Measurements from ENCODE around the gene PIKFYVE.

Gene PIKFYVE

GRCh38 chr2:208240619-208241209, 25.3 kb upstream of the PIKFYVE start:
- no peaks in the 10 kb centered on the region for H3K27me3 ChIP-seq (replicated peaks; ENCODE audit: control insufficient read depth, insufficient read depth, low read length, poor library complexity, severe bottlenecking)
- no peak overlapping the region for H3K4me3 ChIP-seq (ENCODE audit: insufficient read depth, low read depth, low read length, poor library complexity, severe bottlenecking)
- DNase-seq = no peak
- no peak overlapping the region for H3K27ac ChIP-seq (ENCODE audit: insufficient read depth, low read length, poor library complexity, severe bottlenecking)
- peaks cover 39% of the 10 kb centered on the region for H3K36me3 ChIP-seq (ENCODE audit: control insufficient read depth, insufficient read depth, low read length)
- H3K9me3 ChIP-seq (ENCODE audit: control insufficient read depth, low read length) = no peaks in the 10 kb centered on the region
- no peaks in the 10 kb centered on the region for H3K4me1 ChIP-seq (ENCODE audit: control insufficient read depth, insufficient read depth, low read length, poor library complexity, severe bottlenecking)

- H3K36me3 ChIP-seq (ENCODE audit: control insufficient read depth, insufficient read depth, low read length) = peaks cover 31% of the 10 kb centered on the region
- DNase-seq = no peak
- H3K27ac ChIP-seq (ENCODE audit: insufficient read depth, low read length, poor library complexity, severe bottlenecking) = no peak overlapping the region
- no peaks in the 10 kb centered on the region for H3K4me1 ChIP-seq (ENCODE audit: control insufficient read depth, insufficient read depth, low read length, poor library complexity, severe bottlenecking)
- no peaks in the 10 kb centered on the region for H3K27me3 ChIP-seq (replicated peaks; ENCODE audit: control insufficient read depth, insufficient read depth, low read length, poor library complexity, severe bottlenecking)
- H3K9me3 ChIP-seq (ENCODE audit: control insufficient read depth, low read length) = no peaks in the 10 kb centered on the region
- H3K4me3 ChIP-seq (ENCODE audit: insufficient read depth, low read depth, low read length, poor library complexity, severe bottlenecking) = no peak overlapping the region
These were observed 21.6 kb upstream of the PIKFYVE start for GRCh38 chr2:208244422-208244821.

DNA sequence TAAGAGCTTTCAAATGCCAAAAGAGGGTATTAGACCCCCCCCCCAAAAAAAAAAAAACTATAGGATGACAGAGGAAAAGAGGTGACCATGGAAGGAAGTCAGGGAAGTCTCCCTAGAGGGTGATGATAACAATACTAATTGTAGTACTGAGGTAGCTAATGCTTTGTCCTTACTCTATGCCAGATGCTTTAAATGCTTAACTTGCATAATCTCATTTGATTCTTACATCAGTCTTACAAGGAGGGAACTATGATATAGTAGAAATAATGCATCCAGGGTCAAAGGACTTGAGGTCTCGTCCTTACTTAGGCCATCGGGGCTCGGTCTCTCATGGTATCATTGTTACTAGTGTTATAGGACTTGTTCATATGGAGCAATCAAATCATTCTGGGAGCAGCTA, 20.3 kb upstream of the PIKFYVE start:
- Histone ChIP-seq H3K27me3 (replicated peaks; ENCODE audit: control insufficient read depth, insufficient read depth, low read length, poor library complexity, severe bottlenecking) (no peaks in the 10 kb centered on the region), H3K4me3 (ENCODE audit: insufficient read depth, low read depth, low read length, poor library complexity, severe bottlenecking) (no peak overlapping the region), H3K27ac (ENCODE audit: insufficient read depth, low read length, poor library complexity, severe bottlenecking) (no peak overlapping the region), H3K36me3 (ENCODE audit: control insufficient read depth, insufficient read depth, low read length) (peaks cover 27% of the 10 kb centered on the region), H3K4me1 (ENCODE audit: control insufficient read depth, insufficient read depth, low read length, poor library complexity, severe bottlenecking) (no peaks in the 10 kb centered on the region), H3K9me3 (ENCODE audit: control insufficient read depth, low read length) (no peaks in the 10 kb centered on the region)
- DNase-seq = no peak

DNA sequence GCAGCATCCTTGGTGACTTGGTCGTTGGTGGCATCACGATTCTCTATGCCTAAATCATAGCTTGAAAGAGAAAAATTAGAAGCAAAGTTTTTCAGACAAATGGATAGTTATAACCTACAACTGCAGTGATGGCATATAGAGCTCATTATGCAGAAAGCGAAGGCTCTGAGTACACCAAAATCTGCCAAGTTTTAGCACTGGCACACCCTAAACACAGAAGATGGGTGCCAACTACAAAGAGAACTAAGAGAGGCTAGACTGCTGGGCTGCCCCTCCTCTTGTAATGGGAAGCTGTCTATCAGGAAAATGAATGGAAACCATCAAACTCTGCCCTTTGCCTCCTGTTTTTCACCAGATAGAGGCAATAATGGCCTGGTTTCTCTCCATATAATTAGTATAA, 17.5 kb upstream of the PIKFYVE start:
- H3K27ac ChIP-seq (ENCODE audit: insufficient read depth, low read length, poor library complexity, severe bottlenecking) = no peak overlapping the region
- H3K4me3 ChIP-seq (ENCODE audit: insufficient read depth, low read depth, low read length, poor library complexity, severe bottlenecking) = no peak overlapping the region
- no peaks in the 10 kb centered on the region for H3K27me3 ChIP-seq (replicated peaks; ENCODE audit: control insufficient read depth, insufficient read depth, low read length, poor library complexity, severe bottlenecking)
- H3K9me3 ChIP-seq (ENCODE audit: control insufficient read depth, low read length) = no peaks in the 10 kb centered on the region
- peaks cover 19% of the 10 kb centered on the region for H3K36me3 ChIP-seq (ENCODE audit: control insufficient read depth, insufficient read depth, low read length)
- H3K4me1 ChIP-seq (ENCODE audit: control insufficient read depth, insufficient read depth, low read length, poor library complexity, severe bottlenecking) = peaks cover under 1% of the 10 kb centered on the region
- DNase-seq = no peak

DNA sequence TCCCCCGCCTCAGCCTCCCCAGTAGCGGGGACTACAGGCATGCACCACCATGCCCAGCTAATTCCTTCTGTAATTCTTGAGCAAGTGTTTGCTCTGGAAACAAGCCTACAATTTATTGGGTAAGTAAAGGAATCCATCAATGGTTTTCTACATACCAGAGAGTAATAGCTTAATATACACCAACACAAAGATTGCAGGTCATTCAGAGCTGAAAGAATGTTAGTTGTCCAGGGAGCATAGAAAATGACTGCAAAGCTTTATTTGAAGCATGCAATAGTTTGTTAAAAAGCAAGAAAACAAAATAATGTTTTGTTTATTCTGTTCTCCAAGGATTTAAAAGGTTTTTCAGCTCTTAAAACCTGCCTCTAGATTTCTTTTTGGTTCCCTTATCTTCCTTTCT, 16.8 kb upstream of the PIKFYVE start:
- H3K27ac ChIP-seq (ENCODE audit: insufficient read depth, low read length, poor library complexity, severe bottlenecking) = no peak overlapping the region
- DNase-seq = no peak
- H3K9me3 ChIP-seq (ENCODE audit: control insufficient read depth, low read length) = no peaks in the 10 kb centered on the region
- H3K4me1 ChIP-seq (ENCODE audit: control insufficient read depth, insufficient read depth, low read length, poor library complexity, severe bottlenecking) = peaks cover 6% of the 10 kb centered on the region
- H3K4me3 ChIP-seq (ENCODE audit: insufficient read depth, low read depth, low read length, poor library complexity, severe bottlenecking) = no peak overlapping the region
- H3K27me3 ChIP-seq (replicated peaks; ENCODE audit: control insufficient read depth, insufficient read depth, low read length, poor library complexity, severe bottlenecking) = no peaks in the 10 kb centered on the region
- H3K36me3 ChIP-seq (ENCODE audit: control insufficient read depth, insufficient read depth, low read length) = peaks cover 14% of the 10 kb centered on the region

GRCh38 chr2:208250388-208250787, 15.7 kb upstream of the PIKFYVE start:
- H3K27me3 ChIP-seq (replicated peaks; ENCODE audit: control insufficient read depth, insufficient read depth, low read length, poor library complexity, severe bottlenecking) = no peaks in the 10 kb centered on the region
- no peak overlapping the region for H3K4me3 ChIP-seq (ENCODE audit: insufficient read depth, low read depth, low read length, poor library complexity, severe bottlenecking)
- no peak overlapping the region for H3K27ac ChIP-seq (ENCODE audit: insufficient read depth, low read length, poor library complexity, severe bottlenecking)
- no peaks in the 10 kb centered on the region for H3K9me3 ChIP-seq (ENCODE audit: control insufficient read depth, low read length)
- DNase-seq = no peak
- peaks cover 11% of the 10 kb centered on the region for H3K36me3 ChIP-seq (ENCODE audit: control insufficient read depth, insufficient read depth, low read length)
- peaks cover 6% of the 10 kb centered on the region for H3K4me1 ChIP-seq (ENCODE audit: control insufficient read depth, insufficient read depth, low read length, poor library complexity, severe bottlenecking)

DNA sequence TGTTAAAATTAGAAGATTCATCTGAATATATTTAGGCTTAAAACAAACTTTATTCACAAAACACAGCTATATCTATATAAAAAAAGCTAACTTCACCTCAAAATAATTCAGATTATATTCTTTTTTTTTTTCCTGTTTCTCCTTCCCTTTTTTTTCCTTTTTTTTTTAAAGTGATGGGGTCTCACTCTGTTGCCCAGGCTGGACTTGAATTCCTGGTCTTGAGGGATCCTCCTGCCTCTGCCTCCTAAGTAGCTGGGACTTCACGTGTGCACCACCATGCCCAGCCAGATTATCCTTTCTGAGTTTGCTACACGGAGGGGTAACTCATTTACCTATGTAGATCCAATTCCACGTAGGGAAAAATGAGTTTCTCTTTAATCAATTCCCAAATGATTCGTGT, 15.0 kb upstream of the PIKFYVE start:
- H3K27ac ChIP-seq (ENCODE audit: insufficient read depth, low read length, poor library complexity, severe bottlenecking) = no peak overlapping the region
- H3K36me3 ChIP-seq (ENCODE audit: control insufficient read depth, insufficient read depth, low read length) = peaks cover 11% of the 10 kb centered on the region
- no peaks in the 10 kb centered on the region for H3K27me3 ChIP-seq (replicated peaks; ENCODE audit: control insufficient read depth, insufficient read depth, low read length, poor library complexity, severe bottlenecking)
- peaks cover 6% of the 10 kb centered on the region for H3K4me1 ChIP-seq (ENCODE audit: control insufficient read depth, insufficient read depth, low read length, poor library complexity, severe bottlenecking)
- no peaks in the 10 kb centered on the region for H3K9me3 ChIP-seq (ENCODE audit: control insufficient read depth, low read length)
- no peak overlapping the region for H3K4me3 ChIP-seq (ENCODE audit: insufficient read depth, low read depth, low read length, poor library complexity, severe bottlenecking)
- no peak for DNase-seq

GRCh38 chr2:208252716-208253492, 13.2 kb upstream of the PIKFYVE start:
- peaks cover 6% of the 10 kb centered on the region for H3K4me1 ChIP-seq (ENCODE audit: control insufficient read depth, insufficient read depth, low read length, poor library complexity, severe bottlenecking)
- no peaks in the 10 kb centered on the region for H3K9me3 ChIP-seq (ENCODE audit: control insufficient read depth, low read length)
- no peaks in the 10 kb centered on the region for H3K27me3 ChIP-seq (replicated peaks; ENCODE audit: control insufficient read depth, insufficient read depth, low read length, poor library complexity, severe bottlenecking)
- no peak for DNase-seq
- peaks cover 7% of the 10 kb centered on the region for H3K36me3 ChIP-seq (ENCODE audit: control insufficient read depth, insufficient read depth, low read length)
- no peak overlapping the region for H3K27ac ChIP-seq (ENCODE audit: insufficient read depth, low read length, poor library complexity, severe bottlenecking)
- H3K4me3 ChIP-seq (ENCODE audit: insufficient read depth, low read depth, low read length, poor library complexity, severe bottlenecking) = no peak overlapping the region

DNA sequence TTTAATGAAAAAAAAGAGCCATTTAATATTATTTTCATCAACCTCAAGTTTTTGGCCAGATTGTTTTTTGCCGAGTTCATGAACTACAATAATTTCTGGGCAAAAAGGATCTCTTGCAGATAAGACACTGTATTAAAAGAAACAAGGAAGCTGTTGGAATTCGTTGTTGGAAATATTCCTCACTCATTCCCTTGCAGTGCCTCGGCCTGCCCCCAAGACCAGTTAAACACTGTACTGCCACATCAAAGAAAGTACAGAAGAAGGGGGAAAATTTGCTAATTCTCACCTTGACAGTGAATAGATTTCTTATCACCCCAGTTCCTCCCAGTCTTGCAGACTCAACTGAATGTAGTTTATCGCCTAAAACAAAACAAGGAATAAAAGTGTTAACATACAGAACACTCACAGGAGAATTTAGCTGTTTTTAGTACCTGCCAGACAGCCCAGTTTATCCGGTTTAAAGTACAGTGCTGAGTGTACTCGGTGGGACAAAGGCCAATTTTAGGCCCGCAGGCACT, 12.4 kb upstream of the PIKFYVE start:
- H3K27me3 ChIP-seq (replicated peaks; ENCODE audit: control insufficient read depth, insufficient read depth, low read length, poor library complexity, severe bottlenecking) = no peaks in the 10 kb centered on the region
- H3K4me3 ChIP-seq (ENCODE audit: insufficient read depth, low read depth, low read length, poor library complexity, severe bottlenecking) = peak overlapping the region; percentile 69
- H3K9me3 ChIP-seq (ENCODE audit: control insufficient read depth, low read length) = no peaks in the 10 kb centered on the region
- peak overlapping the region; percentile 43 for H3K27ac ChIP-seq (ENCODE audit: insufficient read depth, low read length, poor library complexity, severe bottlenecking)
- H3K4me1 ChIP-seq (ENCODE audit: control insufficient read depth, insufficient read depth, low read length, poor library complexity, severe bottlenecking) = peaks cover 6% of the 10 kb centered on the region
- H3K36me3 ChIP-seq (ENCODE audit: control insufficient read depth, insufficient read depth, low read length) = peaks cover under 1% of the 10 kb centered on the region
- DNase-seq = no peak

DNA sequence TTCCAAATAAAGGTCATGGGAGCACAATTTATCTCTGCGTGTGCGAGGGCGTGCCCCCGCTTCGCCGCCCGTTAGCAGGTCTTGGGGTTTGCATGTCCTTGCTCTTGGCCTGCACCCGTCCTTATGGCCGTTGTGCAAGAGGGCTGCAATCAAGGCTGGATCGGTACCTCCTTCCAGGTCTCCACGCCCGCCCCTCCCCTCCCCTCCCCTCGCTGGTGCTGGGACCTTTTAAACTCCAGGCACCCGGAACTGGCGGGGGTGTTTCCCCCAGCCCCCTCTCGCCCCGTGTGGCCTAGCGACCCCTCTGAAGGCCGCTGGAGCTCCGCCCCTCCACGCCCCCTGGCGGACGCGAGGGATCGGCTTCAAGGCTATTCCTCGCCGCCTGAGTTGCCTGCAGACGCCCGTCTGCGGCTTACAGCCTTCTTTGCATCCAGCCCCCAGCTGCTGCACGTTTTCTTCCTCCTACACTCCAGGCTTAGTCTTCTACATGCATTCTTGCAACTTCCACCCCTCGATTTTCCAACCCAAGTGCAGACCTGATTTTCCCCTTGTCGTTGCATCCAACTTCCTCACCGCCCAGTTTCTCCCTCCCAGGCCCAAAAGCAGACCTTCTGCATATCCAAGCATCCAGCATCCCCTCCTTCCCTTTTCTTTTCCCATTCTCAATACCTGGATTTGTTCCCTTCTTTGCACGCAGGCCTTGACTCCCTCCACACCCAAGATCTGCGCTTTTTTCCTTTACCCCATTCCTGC, 11.8 kb upstream of the PIKFYVE start:
- DNase-seq = peak; percentile 70 to 78 (median 76)
- no peaks in the 10 kb centered on the region for H3K9me3 ChIP-seq (ENCODE audit: control insufficient read depth, low read length)
- peak overlapping the region; percentile 69 for H3K4me3 ChIP-seq (ENCODE audit: insufficient read depth, low read depth, low read length, poor library complexity, severe bottlenecking)
- H3K27ac ChIP-seq (ENCODE audit: insufficient read depth, low read length, poor library complexity, severe bottlenecking) = peak overlapping the region; percentile 43
- H3K4me1 ChIP-seq (ENCODE audit: control insufficient read depth, insufficient read depth, low read length, poor library complexity, severe bottlenecking) = peaks cover 6% of the 10 kb centered on the region
- H3K27me3 ChIP-seq (replicated peaks; ENCODE audit: control insufficient read depth, insufficient read depth, low read length, poor library complexity, severe bottlenecking) = no peaks in the 10 kb centered on the region
- H3K36me3 ChIP-seq (ENCODE audit: control insufficient read depth, insufficient read depth, low read length) = no peaks in the 10 kb centered on the region

All from effector memory CD4-positive, alpha-beta T cell (primary cell).